Testis (tissue), 2 donors: ENCODE measurements around the gene NRXN3.

Experiments
- POLR2A ChIP-seq: fragments of 450-650 bp; IDR thresholded peaks from one replicate; pipeline ENCODE4 v1.6.1; 2017; ENCODE audit warnings: antibody characterized with exemption, mild to moderate bottlenecking, moderate library complexity
- TF ChIP-seq, protein P1 (sequence below), 3 experiments: fragments of 450-650 bp in 2 of 3; fragments of 200-600 bp in 1 of 3; sonication (generic) in 1 of 3; IDR thresholded peaks; one replicate each; pipeline ENCODE4 v1.5.1; 2016 to 2019; ENCODE audit warnings: antibody characterized with exemption in 3 of 3, mild to moderate bottlenecking in 2 of 3, moderate library complexity in 1 of 3

DNA sequence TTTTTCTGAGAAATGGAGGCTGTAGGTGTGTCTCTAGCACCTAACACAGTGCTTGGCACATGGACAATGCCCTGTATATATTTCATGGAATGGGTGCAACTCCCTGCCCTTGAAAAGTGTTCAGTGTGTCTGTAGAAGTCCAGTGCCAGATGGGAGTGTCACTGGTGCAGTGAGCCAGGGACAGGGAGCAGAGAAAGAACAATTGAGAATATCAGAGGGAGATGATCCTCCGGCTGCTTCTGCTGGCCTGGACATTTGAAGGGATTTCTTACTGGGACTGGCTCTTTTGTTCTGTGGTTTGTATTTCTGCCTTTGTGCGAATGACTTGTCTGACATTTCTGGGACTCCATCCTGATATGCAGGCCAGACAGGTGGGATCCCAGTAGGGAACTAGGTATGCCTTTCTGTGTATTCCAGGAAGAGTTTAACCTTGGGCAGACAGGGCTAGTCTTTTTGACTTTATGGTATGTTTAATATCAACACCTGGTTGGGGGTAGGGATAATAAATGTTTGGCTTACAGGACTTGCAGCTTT is 328.0 kb downstream of the NRXN3 start:
- TF ChIP-seq, protein P1, sequence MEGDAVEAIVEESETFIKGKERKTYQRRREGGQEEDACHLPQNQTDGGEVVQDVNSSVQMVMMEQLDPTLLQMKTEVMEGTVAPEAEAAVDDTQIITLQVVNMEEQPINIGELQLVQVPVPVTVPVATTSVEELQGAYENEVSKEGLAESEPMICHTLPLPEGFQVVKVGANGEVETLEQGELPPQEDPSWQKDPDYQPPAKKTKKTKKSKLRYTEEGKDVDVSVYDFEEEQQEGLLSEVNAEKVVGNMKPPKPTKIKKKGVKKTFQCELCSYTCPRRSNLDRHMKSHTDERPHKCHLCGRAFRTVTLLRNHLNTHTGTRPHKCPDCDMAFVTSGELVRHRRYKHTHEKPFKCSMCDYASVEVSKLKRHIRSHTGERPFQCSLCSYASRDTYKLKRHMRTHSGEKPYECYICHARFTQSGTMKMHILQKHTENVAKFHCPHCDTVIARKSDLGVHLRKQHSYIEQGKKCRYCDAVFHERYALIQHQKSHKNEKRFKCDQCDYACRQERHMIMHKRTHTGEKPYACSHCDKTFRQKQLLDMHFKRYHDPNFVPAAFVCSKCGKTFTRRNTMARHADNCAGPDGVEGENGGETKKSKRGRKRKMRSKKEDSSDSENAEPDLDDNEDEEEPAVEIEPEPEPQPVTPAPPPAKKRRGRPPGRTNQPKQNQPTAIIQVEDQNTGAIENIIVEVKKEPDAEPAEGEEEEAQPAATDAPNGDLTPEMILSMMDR (IDR thresholded peaks at IDR 0.05): no peak
- no peak for TF ChIP-seq POLR2A
